OCI-LY7 (cell line): Measurements from ENCODE around the gene RALB.

Experiments used
- CTCF ChIP-seq: fragments of 200-600 bp; sonication (generic); conservative IDR thresholded peaks from 2 replicates; pipeline ENCODE4 v1.5.1; 2014; ENCODE audit warnings: mild to moderate bottlenecking, antibody characterized with exemption, low read length, moderate library complexity, mixed read lengths
- EZH2phosphoT487 ChIP-seq: fragments of 200-600 bp; sonication (generic); IDR thresholded peaks from 2 replicates; pipeline ENCODE4 v1.6.1; 2018; ENCODE audit warnings: low read depth, borderline replicate concordance, mild to moderate bottlenecking, mixed run types, antibody characterized with exemption, low read length, moderate library complexity, mixed read lengths

- TF ChIP-seq CTCF (no peak), EZH2phosphoT487 (no peak)
Observed at GRCh38 chr2:120209427-120210269, 43.0 kb upstream of the RALB start.
